ENCODE data around the gene HOXA3. TPM values are rescaled to one million over a fixed set of nuclear protein-coding genes. Genes with fewer than 3 reads are reported as not detected.

HOXA3 gene
- total RNA-seq, 4 donors from 2014 or later = 10.2 to 16.6 (median 13.8) TPM

DNA sequence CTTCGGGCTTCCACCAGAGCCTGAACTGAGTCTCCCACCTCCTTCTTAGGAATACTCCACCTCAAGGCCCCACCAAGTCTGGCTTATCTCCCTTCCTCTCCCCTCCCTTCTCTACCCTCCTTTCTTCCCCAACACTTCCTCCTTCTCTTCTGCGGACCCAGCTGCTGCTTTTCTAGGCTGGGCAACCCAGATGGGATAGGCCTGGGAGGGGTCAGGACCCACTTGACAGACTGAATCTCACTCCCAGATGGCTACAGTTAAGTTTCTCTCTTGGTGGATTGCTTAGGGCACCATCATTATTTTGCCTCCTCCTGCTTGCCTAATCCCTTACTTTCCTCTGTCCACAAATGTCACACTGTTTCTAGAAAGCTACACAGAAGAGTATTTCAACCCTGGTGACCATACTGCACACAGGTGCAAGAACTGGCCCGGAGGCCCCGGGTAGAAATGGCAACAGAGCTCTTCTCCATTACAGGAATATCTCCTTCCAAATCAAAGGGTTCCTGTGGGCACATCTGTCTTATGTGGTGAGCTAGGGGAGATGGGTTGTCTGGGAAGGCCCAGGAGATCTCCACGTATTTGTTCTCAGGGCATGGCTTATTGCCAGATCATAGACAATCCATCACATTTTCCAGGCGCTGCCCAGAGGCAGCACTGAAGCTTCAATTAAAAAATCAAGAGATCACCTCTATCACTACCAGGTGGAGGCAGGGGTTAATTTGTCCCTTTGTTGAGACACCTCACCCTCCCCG, 37.8 kb upstream of the HOXA3 start:
- H3K36me3 ChIP-seq = no peaks in the 10 kb centered on the region
- intact Hi-C loops (cut with DNase I) = loop anchor here (10.0 kb wide), 2 partner anchors 835 to 905 kb away; no protein-coding TSS in a partner anchor
- peaks cover 29 to 59% (median 46%) of the 10 kb centered on the region in 4 donors for H3K4me1 ChIP-seq
- H3K27me3 ChIP-seq = peaks cover 5 to 100% (median 95%) of the 10 kb centered on the region in 4 donors
- no peak for DNase-seq (ENCODE audit: extremely low spot score)
- H3K9me3 ChIP-seq = no peaks in the 10 kb centered on the region
- H3K4me3 ChIP-seq = no peak overlapping the region
- WGBS = 53% methylated on average over 7 of the region's 7 CpGs
- TF ChIP-seq EP300 (IDR thresholded peaks at IDR 0.05) (no peak), POLR2A (IDR thresholded peaks at IDR 0.05; ENCODE audit: low read depth) (no peak), POLR2AphosphoS5 (IDR thresholded peaks at IDR 0.05) (no peak)
- TF ChIP-seq, protein P1, sequence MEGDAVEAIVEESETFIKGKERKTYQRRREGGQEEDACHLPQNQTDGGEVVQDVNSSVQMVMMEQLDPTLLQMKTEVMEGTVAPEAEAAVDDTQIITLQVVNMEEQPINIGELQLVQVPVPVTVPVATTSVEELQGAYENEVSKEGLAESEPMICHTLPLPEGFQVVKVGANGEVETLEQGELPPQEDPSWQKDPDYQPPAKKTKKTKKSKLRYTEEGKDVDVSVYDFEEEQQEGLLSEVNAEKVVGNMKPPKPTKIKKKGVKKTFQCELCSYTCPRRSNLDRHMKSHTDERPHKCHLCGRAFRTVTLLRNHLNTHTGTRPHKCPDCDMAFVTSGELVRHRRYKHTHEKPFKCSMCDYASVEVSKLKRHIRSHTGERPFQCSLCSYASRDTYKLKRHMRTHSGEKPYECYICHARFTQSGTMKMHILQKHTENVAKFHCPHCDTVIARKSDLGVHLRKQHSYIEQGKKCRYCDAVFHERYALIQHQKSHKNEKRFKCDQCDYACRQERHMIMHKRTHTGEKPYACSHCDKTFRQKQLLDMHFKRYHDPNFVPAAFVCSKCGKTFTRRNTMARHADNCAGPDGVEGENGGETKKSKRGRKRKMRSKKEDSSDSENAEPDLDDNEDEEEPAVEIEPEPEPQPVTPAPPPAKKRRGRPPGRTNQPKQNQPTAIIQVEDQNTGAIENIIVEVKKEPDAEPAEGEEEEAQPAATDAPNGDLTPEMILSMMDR (IDR thresholded peaks at IDR 0.05) = no peak
- H3K27ac ChIP-seq (replicated peaks in 1 of 4) = no peak overlapping the region

DNA sequence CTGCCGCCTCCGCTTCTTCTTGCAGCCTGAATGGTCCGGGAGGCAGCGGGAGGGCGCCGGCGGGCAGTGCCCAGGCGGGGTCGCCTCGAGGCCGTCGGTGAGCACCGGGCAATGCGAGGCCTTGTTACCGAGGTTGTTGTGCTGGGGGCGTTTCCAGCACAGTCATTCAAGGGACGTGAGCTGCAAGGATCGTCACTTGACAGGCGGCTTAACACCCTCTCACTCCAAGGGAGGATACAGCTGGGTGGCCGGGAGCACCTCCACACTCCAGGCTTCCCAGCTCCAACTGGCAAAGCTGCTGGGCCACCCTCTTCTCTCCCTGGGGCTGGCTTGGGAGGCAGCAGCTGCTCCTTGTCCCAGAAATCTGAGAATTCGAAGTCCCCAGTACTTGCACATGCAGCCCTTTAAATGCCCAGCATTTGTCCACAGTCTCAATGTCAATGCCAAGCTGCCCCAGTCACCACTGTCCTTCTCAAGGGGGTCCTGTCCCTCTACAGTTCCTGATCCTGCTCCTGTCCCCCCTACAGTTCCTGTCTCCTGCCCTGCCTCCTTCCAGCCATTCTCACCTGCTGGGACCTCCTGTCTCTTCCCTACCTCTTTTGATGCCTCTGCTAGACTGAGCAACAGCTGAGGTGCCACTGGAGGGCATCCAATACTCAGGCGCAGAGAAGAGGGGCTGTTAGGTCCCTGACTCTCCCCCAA, 37.1 kb upstream of the HOXA3 start:
- no peak overlapping the region for H3K27ac ChIP-seq (replicated peaks in 1 of 4)
- H3K36me3 ChIP-seq = no peaks in the 10 kb centered on the region
- peaks cover 36 to 66% (median 54%) of the 10 kb centered on the region in 4 donors for H3K4me1 ChIP-seq
- peaks cover 5 to 100% (median 95%) of the 10 kb centered on the region in 4 donors for H3K27me3 ChIP-seq
- WGBS = 27% methylated on average over 7 of the region's 22 CpGs
- no peak for DNase-seq (ENCODE audit: extremely low spot score)
- no peaks in the 10 kb centered on the region for H3K9me3 ChIP-seq
- H3K4me3 ChIP-seq = peak overlapping the region in 3 of 4 donors; percentile 20 to 27 (median 21)
- intact Hi-C loops (cut with DNase I) = no loop called here
- TF ChIP-seq POLR2AphosphoS5 (IDR thresholded peaks at IDR 0.05) (no peak), EP300 (IDR thresholded peaks at IDR 0.05) (no peak), POLR2A (IDR thresholded peaks at IDR 0.05; ENCODE audit: low read depth) (no peak)
- TF ChIP-seq, protein P1 (IDR thresholded peaks at IDR 0.05) = no peak

DNA sequence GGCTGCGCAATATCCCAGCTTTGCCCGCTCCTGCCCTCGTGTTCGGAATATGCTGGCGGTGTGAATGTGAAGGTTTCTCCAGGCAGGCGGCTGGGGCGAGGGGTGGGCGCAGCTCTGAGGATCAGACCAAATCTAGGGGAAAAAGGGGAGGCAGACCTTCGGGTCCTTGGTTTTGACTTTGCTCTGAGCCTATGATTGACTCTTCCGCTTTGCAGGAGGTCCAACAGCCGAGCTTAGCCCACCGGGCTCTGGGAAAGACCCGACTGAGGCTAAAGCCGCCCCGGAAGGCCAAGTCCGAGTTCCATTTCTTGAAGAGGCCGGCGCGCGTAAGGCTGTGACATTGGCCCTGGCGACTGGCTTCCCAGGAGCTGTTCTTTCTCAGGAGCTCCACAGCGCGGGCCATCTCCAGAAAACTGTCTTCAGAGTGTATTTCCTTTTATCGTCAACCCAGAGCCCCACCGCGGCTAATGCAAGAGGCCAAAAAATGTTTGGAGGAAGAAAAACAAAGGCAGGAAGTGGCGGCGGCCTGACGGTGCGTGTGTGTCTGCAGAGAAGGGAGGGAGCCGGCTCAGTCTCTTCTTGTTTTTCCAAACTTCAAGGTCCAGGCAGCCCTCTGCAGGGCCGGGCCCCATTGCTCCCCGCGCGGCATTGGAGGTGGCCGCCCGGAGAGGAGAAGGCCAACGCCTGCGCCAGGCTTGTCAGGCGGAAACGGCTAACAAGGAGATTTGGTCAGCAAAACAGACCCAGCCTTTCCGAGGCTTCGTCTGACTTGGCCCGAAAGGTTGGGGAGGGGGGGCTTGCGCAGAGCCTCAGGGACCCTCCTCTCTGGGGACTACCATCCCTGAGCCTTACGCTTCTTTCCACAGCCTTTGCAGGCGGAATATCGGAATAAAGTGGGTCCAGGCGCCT, 36.3 kb upstream of the HOXA3 start:
- peaks cover 44 to 71% (median 61%) of the 10 kb centered on the region in 4 donors for H3K4me1 ChIP-seq
- DNase-seq (ENCODE audit: extremely low spot score) = no peak

More for the DNA sequence above, 36.3 kb upstream of the HOXA3 start:
- no peak overlapping the region for H3K27ac ChIP-seq (replicated peaks in 1 of 4)
- peak overlapping the region; percentile 3 to 27 (median 20) for H3K4me3 ChIP-seq
- H3K36me3 ChIP-seq = no peaks in the 10 kb centered on the region
- intact Hi-C loops (cut with DNase I) = no loop called here
- no peaks in the 10 kb centered on the region for H3K9me3 ChIP-seq
- H3K27me3 ChIP-seq = peaks cover 9 to 100% (median 95%) of the 10 kb centered on the region in 4 donors
- TF ChIP-seq, protein P1 (IDR thresholded peaks at IDR 0.05) = no peak
- TF ChIP-seq POLR2AphosphoS5 (IDR thresholded peaks at IDR 0.05) (no peak), POLR2A (IDR thresholded peaks at IDR 0.05; ENCODE audit: low read depth) (no peak)
- 11% methylated on average over 8 of the region's 49 CpGs for WGBS

Measured in esophagus muscularis mucosa (tissue), 4 donors.